Dedifferentiated amniotic fluid mesenchymal stem cell (primary cell): Measurements from ENCODE around the gene KIF26B.
A peak's percentile ranks its signal among the peaks of the same experiment; 100 is the strongest.
"Not testable (repeated sequence)": the region's sequence is repeated elsewhere in the genome, so short reads cannot be mapped to it uniquely, and the experiment has no call there.

Source experiments
- DNase-seq: peaks from one replicate; pipeline ENCODE4 v3.0.0-alpha.2; 2016; ENCODE audit errors: extremely low spot score

Gene KIF26B

DNA sequence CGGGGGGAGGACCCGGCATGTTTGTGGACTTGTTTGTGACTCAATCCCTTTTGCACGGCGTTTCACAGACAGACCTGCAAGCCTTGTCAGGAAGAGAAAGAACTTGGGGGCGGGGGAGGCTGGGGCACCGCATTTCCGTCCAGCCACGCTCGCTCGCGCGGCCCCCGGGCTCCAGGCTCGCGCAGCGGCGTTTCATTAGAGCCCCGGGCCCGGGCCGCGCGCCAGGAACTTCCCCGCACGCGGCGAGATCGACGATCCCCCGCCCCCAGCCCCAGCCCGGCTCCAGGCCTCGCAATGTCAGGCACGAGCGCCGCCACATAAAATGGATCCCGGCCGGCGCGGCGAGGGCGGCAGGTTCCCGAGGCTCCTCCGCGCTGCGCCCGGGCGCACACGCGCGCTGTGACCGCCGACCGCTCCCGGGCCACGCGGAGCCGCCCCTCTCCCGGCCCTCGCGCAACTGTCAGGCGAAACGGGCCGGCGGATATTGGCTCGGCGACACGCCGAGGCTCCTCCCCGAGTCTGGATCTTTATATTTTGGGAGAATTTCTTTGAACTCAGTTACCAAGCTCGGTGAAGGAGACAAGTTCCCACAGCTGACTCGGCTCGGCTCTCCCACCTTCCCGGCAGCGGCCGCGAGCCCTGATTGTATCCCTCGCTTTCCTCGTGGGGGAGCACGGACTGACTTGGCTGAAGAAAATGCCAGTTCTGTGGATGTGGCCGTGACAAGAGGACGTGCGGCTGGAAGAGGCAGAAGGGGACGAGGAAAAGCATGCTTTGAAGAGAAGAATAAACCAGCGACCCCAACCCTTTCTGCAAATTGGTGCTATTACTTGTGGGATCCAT is at the start of gene KIF26B:
Gene KIF26B, plus strand, starts transcription at position 557 of the 843 bp plus-strand sequence. CDS start 440 bp downstream, outside the sequence.
- peak; percentile 52 for DNase-seq

DNA sequence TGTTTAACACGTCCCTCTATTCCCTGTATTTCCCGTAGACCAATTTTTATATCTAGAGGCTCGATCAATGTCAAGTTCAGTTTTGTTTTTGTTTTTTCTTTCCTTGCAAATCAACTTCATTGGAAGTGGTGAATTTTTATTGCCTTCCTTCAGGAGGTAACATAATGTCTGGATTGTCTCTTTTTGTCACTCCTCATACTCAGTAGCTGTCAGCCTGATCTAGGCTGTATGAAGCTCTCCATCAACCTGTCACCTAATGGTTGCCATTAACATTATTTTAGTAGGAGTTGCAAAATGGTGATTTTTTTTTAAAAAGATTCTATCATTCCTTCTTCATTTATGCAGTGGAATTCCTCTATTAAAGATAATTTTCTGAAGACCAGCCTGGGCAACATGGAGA is 49.7 kb upstream of the KIF26B start:
- DNase-seq: no peak

DNA sequence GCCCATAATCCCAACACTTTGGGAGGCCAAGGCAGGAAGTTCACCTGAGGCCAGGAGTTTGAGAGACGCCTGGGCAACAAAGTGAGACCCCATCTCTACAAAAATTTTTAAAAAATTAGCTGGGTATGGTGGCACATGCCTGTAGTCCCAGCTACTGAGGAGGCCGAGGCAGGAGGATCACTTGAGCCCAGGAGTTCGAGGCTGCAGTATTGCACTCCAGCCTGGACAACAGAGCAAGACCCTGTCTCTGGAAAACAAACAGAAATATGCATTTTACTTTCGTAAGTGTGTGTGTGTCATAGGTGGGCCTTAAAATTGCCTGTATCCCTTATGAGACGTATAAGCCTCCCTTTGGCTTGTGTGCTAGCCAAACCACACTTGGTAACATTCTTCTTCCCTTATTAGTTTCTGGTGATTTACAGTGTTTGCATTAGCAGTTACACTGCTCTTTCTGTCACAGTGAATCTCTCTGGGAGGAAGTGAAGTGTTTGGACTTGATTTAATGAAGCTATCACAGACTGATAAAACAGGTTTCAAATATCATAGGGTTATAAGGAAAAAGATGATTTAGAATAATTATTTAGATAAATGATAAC is 48.9 kb upstream of the KIF26B start:
- DNase-seq: no peak

DNA sequence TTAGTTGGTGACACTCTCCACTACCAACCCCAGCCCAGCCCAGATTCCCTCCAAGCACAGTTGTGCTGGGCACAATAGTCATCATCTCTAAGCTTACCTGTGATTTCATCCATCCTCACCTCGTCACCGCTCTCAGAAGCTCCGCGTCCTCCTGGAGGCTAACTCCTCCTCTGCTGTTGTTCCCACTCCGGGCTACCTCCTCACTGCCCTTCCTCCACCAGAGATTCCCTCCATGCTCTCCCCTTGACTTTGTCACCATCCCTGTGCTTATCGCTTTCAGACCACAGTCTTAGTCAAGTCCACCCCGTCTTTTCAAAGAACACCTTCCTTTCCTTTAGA is 47.0 kb upstream of the KIF26B start:
- DNase-seq: no peak

DNA sequence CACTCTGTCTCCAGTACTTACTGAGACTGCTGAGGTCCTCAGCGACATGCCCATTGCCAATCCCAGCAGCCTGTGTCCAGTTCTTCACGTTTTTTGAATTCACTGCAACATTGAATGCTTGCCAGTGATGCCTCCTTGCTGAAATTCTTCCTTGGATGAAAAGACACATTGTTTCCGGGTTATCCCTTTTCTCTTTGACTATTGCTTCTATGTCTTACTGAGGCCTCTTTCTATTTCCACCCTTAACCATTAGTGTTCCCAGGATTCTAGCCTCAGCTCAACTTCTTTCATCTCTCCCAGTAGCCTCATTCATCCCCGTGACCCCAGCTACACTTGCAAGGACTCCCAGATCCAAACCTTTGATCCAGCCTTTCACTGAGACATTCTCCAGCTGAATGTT is 46.5 kb upstream of the KIF26B start:
- DNase-seq: no peak

DNA sequence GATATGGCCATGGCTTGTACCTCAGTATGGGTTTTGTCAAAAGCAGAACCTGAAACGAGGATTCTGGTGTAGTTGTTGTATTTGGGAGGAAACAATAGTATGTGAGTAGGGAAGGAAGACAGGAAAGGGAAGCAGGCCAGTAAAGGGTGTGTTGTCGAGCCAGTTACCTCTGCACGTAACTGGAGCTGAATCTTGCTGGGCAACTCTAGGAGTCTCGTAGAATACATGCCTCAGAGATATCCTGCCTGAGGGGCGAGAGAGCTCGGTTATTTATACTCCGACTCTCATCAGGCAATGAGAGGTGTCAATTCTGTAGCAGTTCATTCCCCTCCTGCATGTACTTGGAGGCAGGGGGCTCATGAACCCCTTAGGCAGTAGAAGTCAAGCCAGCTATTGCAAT is 45.9 kb upstream of the KIF26B start:
- no peak for DNase-seq

DNA sequence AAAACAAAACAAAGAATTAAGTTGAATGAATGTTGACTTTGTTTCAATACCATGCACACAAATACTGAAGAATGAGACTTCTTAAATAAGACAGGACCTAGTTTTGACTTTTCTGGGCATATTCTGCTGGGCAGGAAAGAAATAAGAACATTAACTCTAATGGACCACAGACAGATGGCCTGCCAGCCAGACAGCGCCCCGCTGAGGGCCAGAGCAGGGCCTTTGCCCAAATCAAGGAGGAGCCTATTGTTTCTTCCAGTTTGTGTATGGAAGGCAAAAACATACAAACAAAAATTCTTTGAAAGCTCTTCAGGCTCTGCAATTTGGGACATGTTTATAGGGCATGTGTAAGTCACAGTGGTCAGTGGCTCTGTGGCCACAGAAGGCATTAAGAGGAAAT is 44.4 kb upstream of the KIF26B start:
- no peak for DNase-seq

DNA sequence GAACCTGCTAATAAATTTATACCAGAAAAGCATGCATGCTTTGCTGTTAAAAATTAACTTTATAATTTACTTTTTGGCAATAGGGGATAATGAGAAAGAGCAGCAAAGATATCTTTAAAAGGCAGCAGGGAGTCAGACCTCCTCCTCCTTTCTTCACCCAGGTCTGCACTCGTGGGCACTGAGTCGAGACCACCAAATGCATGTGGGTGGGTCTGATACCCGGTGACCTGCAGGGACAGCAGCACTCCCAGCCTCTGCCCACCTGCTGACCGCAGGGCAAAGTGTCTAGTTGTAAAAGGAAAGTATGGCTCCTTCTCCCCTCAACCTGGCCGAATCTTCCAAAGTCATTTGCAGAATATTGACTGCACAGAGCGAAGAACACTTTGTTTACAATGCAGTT is 43.7 kb upstream of the KIF26B start:
- DNase-seq: no peak

DNA sequence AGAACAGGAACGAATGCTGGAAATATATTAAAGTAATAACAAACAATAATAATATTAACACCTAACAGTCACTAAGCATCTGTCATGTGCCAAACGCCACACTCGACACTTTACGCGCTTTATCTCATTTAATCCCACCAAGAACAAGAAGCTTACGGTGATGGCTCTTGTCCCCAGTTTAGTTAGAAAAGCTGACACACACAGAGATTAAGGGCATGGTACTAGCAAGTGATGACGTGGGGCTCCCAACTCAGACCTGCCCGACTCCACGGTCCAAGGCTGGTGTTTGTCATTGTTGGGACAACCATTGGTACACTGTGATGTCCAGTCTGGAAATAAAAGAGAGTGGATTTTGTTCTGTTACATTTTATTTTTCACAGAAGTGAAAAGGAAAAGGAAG is 41.1 kb upstream of the KIF26B start:
- DNase-seq: no peak

DNA sequence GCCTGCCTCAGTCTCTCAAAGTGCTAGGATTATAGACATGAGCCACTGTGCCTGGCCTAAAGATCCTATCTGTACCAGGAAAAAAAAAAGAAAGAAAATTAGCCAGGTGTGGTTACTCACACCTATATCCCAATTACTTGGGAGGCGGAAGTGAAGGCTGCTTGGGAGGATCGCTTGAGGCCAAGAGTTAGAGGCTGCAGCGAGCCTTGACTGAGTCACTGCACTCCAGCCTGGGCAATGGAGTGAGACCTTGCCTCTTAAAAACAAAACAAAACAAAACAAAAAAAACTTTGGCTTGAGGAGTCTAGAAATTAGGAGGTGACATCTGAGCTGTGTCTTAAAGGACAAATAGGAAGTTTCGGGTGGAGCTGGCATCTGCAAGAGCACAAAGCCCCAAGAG is 38.7 kb upstream of the KIF26B start:
- no peak for DNase-seq

DNA sequence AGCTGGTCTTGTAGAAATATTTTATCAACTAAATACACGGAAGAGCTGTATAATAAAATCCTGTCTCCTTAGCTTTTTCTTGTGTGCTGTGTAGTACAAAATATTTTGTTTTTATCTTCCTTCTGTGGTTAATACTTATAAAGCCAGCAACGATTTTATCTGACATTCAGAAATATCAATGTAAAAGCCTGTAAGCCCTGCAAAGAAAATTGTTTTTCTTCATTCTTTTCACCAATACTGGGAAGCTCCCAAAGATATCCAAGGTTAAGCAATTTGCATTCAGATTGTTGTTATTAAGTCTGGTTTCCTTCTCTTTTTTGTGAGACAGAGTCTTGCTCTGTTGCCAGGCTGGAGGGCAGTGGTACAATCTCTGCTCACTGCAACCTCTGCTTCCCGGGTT is 38.0 kb upstream of the KIF26B start:
- no peak for DNase-seq

DNA sequence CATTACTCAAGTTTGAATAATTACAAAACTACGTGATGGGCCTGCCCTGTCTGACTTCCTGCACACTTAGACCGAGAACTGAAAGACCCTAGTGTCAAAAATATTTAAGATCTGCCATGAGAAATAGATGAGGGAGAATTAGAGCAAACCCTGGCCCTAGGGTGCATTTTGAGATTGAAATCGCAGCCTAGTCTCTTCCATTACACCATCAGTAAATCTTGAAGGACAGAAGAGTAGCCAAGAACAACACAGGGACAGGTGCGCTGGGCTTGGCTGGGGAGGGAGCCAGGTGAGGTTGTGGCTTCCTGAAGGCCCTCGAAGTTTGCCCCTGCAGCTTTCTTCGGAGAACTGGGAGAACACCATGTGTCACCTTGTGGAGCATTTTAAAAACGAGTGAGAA is 36.7 kb upstream of the KIF26B start:
- DNase-seq: no peak

DNA sequence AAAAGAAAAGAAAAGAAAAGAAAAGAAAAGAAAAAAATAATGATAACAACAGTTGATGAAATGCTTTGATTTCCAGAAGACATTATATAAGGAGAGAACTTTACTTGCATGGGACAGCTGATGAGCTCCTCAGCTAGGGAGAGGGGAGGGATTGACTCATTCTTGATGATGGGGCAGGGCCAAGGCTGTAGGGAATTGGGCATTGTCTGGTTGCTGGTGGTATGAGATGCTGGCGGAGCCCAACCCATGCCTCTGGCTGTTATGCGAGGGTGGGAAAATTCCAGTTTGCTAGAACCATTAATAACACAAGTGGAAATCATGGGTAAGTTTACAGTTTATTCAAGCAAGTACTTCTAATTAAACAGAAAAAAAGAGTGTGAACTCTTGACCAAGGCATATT is 36.0 kb upstream of the KIF26B start:
- no peak for DNase-seq

DNA sequence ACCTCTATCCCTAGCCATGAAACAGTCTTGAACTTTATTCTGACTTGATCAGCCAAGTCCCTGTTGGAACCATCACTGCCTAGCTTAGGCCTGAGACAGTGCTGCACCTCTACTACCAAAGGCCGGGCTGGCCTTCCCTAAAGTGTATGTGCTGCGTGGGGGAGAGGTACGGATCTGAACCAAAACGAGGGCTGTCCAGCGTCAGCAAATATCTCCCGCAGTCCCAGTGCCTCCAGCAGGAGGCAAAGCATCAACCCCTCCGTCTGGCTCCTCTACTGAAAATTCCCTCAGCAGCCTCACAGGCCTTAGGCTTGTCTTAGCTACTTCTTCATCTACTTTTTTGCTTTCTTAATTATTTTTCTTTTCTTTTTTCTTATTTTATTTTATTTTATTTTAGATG is 33.3 kb upstream of the KIF26B start:
- DNase-seq: no peak

DNA sequence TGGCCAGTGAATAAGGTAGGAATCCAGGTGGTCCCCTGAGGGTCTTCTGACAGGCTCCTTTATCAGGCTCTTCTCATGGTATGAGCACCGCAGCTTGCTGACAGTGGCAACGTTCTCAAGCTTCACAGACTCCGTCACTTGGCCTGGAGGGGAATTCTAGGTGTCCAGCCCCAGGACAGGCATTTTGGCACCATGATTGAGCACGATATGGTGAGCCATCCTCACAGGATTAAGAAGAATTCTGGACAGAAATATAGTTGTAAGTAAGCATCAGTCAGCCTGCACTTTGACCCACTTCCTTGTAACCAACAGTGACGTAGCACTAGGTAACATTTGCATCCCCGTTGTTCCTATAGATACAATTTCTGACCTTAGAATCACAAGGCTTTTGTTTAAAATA is 30.5 kb upstream of the KIF26B start:
- no peak for DNase-seq

DNA sequence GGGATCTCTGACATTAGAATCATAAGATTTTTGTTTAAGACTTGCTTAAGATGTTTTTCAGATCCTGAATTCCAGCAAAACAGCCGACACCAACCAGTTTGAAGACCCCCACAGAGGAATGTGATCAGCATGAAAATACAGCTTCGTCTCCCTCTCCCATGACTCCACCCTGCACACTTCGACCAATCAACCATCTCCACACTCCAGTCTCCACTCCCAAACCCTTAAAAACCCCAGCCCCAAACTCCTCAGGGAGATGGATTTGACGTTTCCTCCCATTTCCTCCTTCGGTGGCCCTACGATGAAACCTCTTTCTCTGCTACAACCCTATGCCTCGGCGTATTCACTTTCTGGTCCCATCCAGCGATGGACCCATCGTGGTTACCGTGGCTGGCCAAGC is 30.1 kb upstream of the KIF26B start:
- DNase-seq: no peak

DNA sequence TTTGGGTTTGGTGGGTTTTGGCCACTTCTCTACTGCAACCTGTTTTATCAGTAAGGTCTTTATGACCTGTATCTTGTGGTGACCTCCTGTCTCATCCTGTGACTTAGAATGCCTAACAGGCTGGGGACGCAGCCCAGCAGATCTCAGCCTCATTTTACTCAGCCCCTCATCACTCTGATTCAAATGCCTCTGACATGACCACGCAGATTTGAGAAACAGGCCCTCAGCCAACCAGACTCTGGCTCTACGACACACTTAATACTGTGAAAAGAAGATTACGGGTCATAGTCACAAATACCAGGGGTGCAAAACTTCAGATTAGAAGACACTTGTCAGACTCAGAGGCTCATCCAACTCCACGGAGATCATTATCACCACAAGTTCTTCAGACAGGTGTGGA is 28.3 kb upstream of the KIF26B start:
- no peak for DNase-seq

DNA sequence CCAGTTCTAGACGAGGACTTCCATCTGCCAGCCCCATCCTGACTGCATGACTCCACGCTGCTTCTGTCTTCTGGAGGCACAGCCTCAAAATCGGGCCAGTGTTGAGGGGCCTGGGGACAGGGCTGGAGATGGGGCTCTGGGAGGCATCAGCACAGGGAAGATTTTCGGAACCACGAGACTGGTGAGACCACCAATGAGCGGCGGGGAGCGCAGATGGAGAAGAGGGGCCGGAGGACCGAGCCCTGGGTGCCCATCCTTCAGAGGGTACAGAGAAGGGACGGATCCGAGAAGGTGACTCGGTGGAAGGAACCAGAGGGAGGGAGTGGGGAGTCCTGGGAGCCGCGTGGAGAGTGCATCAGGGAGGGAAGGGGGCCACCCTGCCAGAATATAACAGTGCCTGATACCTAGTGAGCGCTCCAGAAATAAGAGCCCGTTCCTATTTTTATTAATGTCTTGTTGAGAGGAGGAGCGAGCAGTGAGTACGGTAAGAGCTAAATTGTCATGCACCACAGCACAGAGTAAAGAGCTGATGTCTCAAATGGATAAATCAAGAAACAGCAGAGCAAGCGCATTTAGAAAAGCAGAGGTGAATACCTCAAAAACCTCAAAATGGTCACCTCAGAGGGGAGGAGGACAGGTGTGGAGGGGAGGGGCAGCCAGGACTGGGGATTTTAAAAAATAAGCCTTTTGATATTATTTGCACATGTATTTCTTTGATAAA is 26.2 kb upstream of the KIF26B start:
- DNase-seq: no peak

DNA sequence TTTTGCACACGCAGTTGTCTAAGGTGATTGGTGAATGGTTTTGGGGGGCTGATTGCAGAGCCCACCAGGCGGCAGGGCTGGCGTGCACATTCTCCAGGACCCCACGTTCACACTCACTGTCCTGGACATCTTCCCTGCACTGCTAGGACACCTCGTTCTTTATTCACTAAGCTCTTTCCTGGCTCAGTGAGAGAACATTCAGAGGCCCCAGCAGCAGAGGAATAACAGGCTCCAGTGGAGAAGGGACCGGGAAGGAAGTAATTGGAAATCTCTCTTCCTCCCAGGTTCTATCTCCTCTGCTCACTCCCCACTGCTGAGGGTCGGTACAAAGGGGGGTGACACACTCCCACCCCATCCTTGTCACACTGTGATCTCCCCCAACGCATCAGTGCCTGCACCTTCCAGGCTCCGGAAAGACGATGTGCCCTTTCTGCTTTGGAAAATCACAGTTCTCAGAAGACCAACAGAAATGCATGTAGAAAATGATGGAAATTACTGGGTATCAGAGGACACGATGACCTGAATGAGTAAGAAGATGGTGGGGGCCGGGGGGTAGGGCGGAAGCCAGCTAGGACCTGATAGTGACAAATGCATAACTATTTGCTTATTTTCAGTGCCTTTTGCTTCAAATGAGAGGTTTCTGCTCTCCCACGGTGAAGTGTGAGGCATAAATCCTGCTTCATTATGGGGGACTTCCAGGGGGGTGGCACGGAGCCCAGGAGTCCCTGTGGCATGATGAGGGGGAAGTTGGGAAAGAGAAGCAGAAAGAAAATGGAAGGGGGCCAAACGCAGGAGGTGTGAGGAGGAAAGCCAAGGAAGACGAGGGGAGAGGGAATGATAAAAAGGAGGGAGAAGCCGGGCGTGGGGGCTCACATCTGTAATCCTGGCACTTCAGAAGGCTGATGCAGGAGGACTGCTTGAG is 25.2 kb upstream of the KIF26B start:
- no peak for DNase-seq

DNA sequence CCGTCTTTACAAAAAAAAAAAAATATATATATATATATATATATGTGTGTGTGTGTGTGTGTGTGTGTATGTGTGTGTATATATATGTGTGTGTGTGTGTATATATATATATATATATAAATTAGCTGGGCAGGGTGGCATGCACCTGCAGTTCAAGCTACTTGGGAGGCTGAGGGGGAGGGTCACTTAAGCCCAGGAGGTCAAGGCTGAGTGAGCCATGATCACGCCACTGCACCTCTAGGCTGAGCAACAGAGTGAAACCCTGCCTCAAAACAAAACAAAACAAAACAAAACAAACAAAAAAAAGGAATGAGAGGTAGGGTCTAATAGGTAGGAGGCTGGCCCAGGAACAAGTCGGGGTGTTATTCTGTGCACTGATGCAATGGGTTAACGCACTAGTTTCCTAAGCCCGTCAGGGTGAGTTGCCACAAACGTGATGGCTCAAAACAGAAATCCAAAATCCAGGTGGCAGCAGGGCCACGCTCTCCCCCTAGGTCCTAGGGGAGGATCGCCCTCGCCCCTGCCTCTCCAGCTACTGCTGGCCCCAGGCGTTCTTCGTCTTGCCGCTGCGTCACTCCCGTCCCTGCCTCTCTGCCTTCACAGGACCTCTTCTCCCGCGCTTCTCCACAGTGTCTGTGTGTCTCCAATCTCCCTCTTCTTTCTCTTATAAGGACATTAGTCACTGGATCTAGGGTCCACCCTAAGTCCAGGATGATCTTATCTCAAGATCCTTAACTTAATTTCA is 24.3 kb upstream of the KIF26B start:
- DNase-seq: not testable (repeated sequence)

DNA sequence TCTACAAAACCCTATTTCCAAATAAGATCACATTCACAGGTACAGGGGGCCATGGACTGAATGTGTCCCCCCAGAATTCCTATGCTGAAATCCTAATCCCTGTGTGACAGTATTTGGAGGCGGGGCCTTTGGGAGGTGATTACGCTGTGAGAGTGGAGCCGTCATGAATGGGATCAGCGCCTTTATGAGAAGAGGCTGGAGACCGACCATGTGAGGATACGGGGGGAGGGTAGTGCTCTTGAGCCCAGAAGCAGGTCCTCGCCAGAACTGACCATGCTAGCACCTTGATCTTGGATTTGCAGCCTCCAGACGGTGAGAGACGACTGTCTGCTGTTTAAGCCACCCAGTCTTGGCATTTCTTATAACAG is 23.8 kb upstream of the KIF26B start:
- DNase-seq: no peak
